B cell (primary cell): Measurements from ENCODE around the gene AVPI1. TPM values are rescaled to one million over a fixed set of nuclear protein-coding genes. Genes with fewer than 3 reads are reported as not detected.
A peak's percentile ranks its signal among the peaks of the same experiment; 100 is the strongest.

Source experiments
- ATAC-seq: fragments of 200-7000 bp; cut with Tn5 transposase; one replicate; pipeline ENCODE4 v1.10.0; 2021; ENCODE audit warnings: low read depth, mild to moderate bottlenecking, moderate number of reproducible peaks, moderate library complexity
- CTCF ChIA-PET: fragments of 350-600 bp; sonication (Branson Sonifier 250); formaldehyde crosslinking; loops from one replicate; lab custom pipeline; 2021; ENCODE audit warnings: antibody characterized with exemption, inconsistent platforms; lab: Charles Lee
- POLR2A ChIA-PET: fragments of 350-600 bp; sonication (Branson Sonifier 250); formaldehyde crosslinking; loops from one replicate; lab custom pipeline; 2021; ENCODE audit warnings: antibody characterized with exemption; lab: Charles Lee
- DNase-seq: peaks from one replicate; pipeline ENCODE4 v3.0.0; 2013
- H2AFZ ChIP-seq: 2 replicates; pipeline ENCODE4 v1.6.1; 2012; ENCODE audit warnings: mild to moderate bottlenecking, low read depth, low read length; ENCODE audit not compliant: insufficient read depth, poor library complexity, severe bottlenecking
- H3K27ac ChIP-seq, 2 donors: 1 replicate in 1 of 2; 2 replicates in 1 of 2; pipeline ENCODE4 v1.5.1; 2012 to 2013; ENCODE audit warnings: low read length in 2 of 2, mild to moderate bottlenecking in 2 of 2, moderate library complexity in 1 of 2
- H3K27me3 ChIP-seq, 4 experiments: fragments of 200-600 bp in 1 of 4; sonication (generic) in 1 of 4; replicated peaks in 1 of 4; 1 replicate in 2 of 4; 2 replicates in 2 of 4; pipeline versions ENCODE4 v1.6.1 to v1.7.0; 2013 to 2016; ENCODE audit warnings: low read length in 3 of 4, mild to moderate bottlenecking in 2 of 4, mixed read lengths in 1 of 4, moderate library complexity in 1 of 4; ENCODE audit not compliant: insufficient read depth in 4 of 4, control insufficient read depth in 3 of 4; ENCODE audit errors: control extremely low read depth in 1 of 4
- H3K36me3 ChIP-seq, 2 experiments: replicated peaks in 1 of 2; 1 replicate in 1 of 2; 2 replicates in 1 of 2; pipeline versions ENCODE4 v1.6.1 to v1.7.1; 2013; ENCODE audit warnings: low read length in 1 of 2; ENCODE audit not compliant: insufficient read depth in 2 of 2, control insufficient read depth in 1 of 2; ENCODE audit errors: control extremely low read depth in 1 of 2, extremely low read depth in 1 of 2
- H3K4me1 ChIP-seq, 2 donors: fragments of 200-600 bp in 1 of 2; sonication (generic) in 1 of 2; 1 replicate in 1 of 2; 2 replicates in 1 of 2; pipeline versions ENCODE4 v1.5.1 to v1.6.1; 2013 to 2017; ENCODE audit warnings: low read length in 2 of 2; ENCODE audit not compliant: control insufficient read depth in 2 of 2, insufficient read depth in 2 of 2
- H3K4me2 ChIP-seq: replicated peaks from 2 replicates; pipeline ENCODE3; 2012; ENCODE audit warnings: mild to moderate bottlenecking, low read depth, low read length; ENCODE audit not compliant: poor library complexity, severe bottlenecking
- H3K4me3 ChIP-seq, 5 experiments: fragments of 200-600 bp in 1 of 5; sonication (generic) in 1 of 5; 1 replicate in 3 of 5; 2 replicates in 2 of 5; pipeline versions ENCODE4 v1.5.1 to v1.7.0; 2011 to 2016; ENCODE audit warnings: low read length in 4 of 5, mild to moderate bottlenecking in 4 of 5, low read depth in 2 of 5, control low read depth in 1 of 5, moderate library complexity in 1 of 5; ENCODE audit not compliant: insufficient read depth in 1 of 5; ENCODE audit errors: control extremely low read depth in 1 of 5, extremely low read depth in 1 of 5
- H3K79me2 ChIP-seq: fragments of 200-600 bp; sonication (generic); one replicate; pipeline ENCODE4 v1.6.0; 2016; ENCODE audit warnings: low read length; ENCODE audit not compliant: control insufficient read depth, insufficient read depth
- H3K9ac ChIP-seq: fragments of 200-600 bp; sonication (generic); 2 replicates; pipeline ENCODE4 v1.6.1; 2017; ENCODE audit warnings: mild to moderate bottlenecking, low read length, moderate library complexity
- H3K9me3 ChIP-seq, 3 donors: one replicate each; pipeline versions ENCODE4 v1.6.1 to v1.7.1; 2013; ENCODE audit warnings: low read length in 2 of 3; ENCODE audit not compliant: control insufficient read depth in 2 of 3, insufficient read depth in 1 of 3; ENCODE audit errors: control extremely low read depth in 1 of 3
- H4K20me1 ChIP-seq: 2 replicates; pipeline ENCODE4 v1.6.0; 2012; ENCODE audit warnings: mild to moderate bottlenecking, low read length; ENCODE audit not compliant: insufficient read depth, control insufficient read depth, poor library complexity, severe bottlenecking
- H3K27ac Mint-ChIP-seq: one replicate; pipeline ENCODE4 v1.8.0; 2021; ENCODE audit warnings: mixed read lengths
- H3K27me3 Mint-ChIP-seq: one replicate; pipeline ENCODE4 v1.8.0; 2021; ENCODE audit warnings: mixed read lengths
- H3K4me1 Mint-ChIP-seq: one replicate; pipeline ENCODE4 v1.8.0; 2021; ENCODE audit warnings: mixed read lengths
- H3K4me3 Mint-ChIP-seq: one replicate; pipeline ENCODE4 v1.8.0; 2021; ENCODE audit warnings: mixed read lengths
- H3K9me3 Mint-ChIP-seq: one replicate; pipeline ENCODE4 v1.8.0; 2022; ENCODE audit warnings: mixed read lengths; ENCODE audit not compliant: insufficient read depth
- EZH2 ChIP-seq: IDR thresholded peaks from 2 replicates; pipeline ENCODE4 v1.6.1; 2012; ENCODE audit warnings: borderline replicate concordance, low read depth, mild to moderate bottlenecking, moderate library complexity, low read length; ENCODE audit not compliant: insufficient read depth, poor library complexity, severe bottlenecking
- WGBS: methylation state at CpG from one replicate; pipeline ENCODE4 v1.1.5; 2013; ENCODE audit warnings: missing lambda C conversion rate; ENCODE audit not compliant: insufficient coverage; 5-methylcytosine and 5-hydroxymethylcytosine counted together
- intact Hi-C: fragments of 100-400 bp; cut with micrococcal nuclease; formaldehyde crosslinking; loops from one replicate; pipeline ENCODE4 v1.10.0; 2022
- polyA plus RNA-seq: library from polyadenylated mRNA; depleted of rRNA; stranded (reverse); fragments of >200 nt; gene quantifications from 2 replicates; pipeline ENCODE4 v1.2.3, GENCODE V29; 2012
- total RNA-seq, 2 donors: library from RNA; stranded (reverse); fragments of 120-200 nt in 1 of 2; gene quantifications; 1 replicate in 1 of 2; 2 replicates in 1 of 2; pipeline versions ENCODE4 v1.2.3 to v1.2.4, GENCODE V29; 2013 to 2022
- TF ChIP-seq, protein P1 (sequence below): fragments of 200-600 bp; IDR thresholded peaks from one replicate; pipeline ENCODE4 v1.8.0; 2022; ENCODE audit warnings: antibody characterized with exemption, mild to moderate bottlenecking

The AVPI1 gene
- total and polyA plus RNA-seq, 2 donors (not counting 1 experiment from before 2014, with no cell fraction given) = 3.6 to 3.9 TPM

GRCh38 chr10:97713826-97714400 lies 26.9 kb upstream of the AVPI1 start:
- Histone ChIP-seq H3K9ac (peak overlapping the region; percentile 73), H2AFZ (peak overlapping the region; percentile 89)

More at GRCh38 chr10:97713826-97714400, 26.9 kb upstream of the AVPI1 start:
- peaks cover 0 to 38% (median 16%) of the 10 kb centered on the region in 4 experiments for H3K27me3 ChIP-seq
- DNase-seq (peak; percentile 82), ATAC-seq (peak; percentile 84)
- H3K9me3 ChIP-seq = no peaks in the 10 kb centered on the region
- Mint-ChIP-seq H3K4me1 (peaks cover 20% of the 10 kb centered on the region), H3K27ac (peak overlapping the region; percentile 91), H3K27me3 (peaks cover 27% of the 10 kb centered on the region), H3K9me3 (no peaks in the 10 kb centered on the region), H3K4me3 (peak overlapping the region; percentile 100)
- no peaks in the 10 kb centered on the region for H4K20me1 ChIP-seq
- POLR2A ChIA-PET = interaction anchor here (0.9 to 1.0 kb wide), 3 partner anchors 21 to 35 kb away, joined by 3 read pairs; no protein-coding TSS in a partner anchor
- under 1% methylated on average over 69 of the region's 69 CpGs for WGBS
- H3K79me2 ChIP-seq = no peaks in the 10 kb centered on the region
- intact Hi-C loops = loop anchor here (1.0 kb wide), 2 partner anchors 17 to 27 kb away; partner anchors contain the start of gene AVPI1
- no peak overlapping the region for H3K27ac ChIP-seq
- CTCF ChIA-PET = interaction anchor here (0.9 to 2.4 kb wide), 10 partner anchors 9 to 49 kb away, joined by 3 to 9 read pairs (median 5); partner anchors contain the start of genes AVPI1 and ZFYVE27
- TF ChIP-seq, protein P1, sequence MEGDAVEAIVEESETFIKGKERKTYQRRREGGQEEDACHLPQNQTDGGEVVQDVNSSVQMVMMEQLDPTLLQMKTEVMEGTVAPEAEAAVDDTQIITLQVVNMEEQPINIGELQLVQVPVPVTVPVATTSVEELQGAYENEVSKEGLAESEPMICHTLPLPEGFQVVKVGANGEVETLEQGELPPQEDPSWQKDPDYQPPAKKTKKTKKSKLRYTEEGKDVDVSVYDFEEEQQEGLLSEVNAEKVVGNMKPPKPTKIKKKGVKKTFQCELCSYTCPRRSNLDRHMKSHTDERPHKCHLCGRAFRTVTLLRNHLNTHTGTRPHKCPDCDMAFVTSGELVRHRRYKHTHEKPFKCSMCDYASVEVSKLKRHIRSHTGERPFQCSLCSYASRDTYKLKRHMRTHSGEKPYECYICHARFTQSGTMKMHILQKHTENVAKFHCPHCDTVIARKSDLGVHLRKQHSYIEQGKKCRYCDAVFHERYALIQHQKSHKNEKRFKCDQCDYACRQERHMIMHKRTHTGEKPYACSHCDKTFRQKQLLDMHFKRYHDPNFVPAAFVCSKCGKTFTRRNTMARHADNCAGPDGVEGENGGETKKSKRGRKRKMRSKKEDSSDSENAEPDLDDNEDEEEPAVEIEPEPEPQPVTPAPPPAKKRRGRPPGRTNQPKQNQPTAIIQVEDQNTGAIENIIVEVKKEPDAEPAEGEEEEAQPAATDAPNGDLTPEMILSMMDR = no peak
- no peak for TF ChIP-seq EZH2
- peak overlapping the region; percentile 95 for H3K4me2 ChIP-seq
- peak overlapping the region; percentile 4 to 67 (median 58) for H3K4me3 ChIP-seq
- no peaks in the 10 kb centered on the region for H3K36me3 ChIP-seq
- H3K4me1 ChIP-seq = peaks cover 12 to 18% of the 10 kb centered on the region in 2 donors
